GM12891 (cell line): Measurements from ENCODE around the gene MYO18A.

Experiments used
- PAX5 ChIP-seq: IDR thresholded peaks from 2 replicates; pipeline ENCODE4 v1.6.1; 2011; ENCODE audit warnings: low read length, moderate library complexity, mild to moderate bottlenecking; ENCODE audit not compliant: insufficient read depth, severe bottlenecking
- POLR2A ChIP-seq: IDR thresholded peaks from 2 replicates; pipeline ENCODE4 v1.6.1; 2011; ENCODE audit warnings: low read depth, low read length, control low read depth
- POLR2AphosphoS5 ChIP-seq: IDR thresholded peaks from 2 replicates; pipeline ENCODE4 v1.6.1; 2011; ENCODE audit warnings: low read depth, low read length, control low read depth
- POU2F2 ChIP-seq: IDR thresholded peaks from 2 replicates; pipeline ENCODE4 v1.6.1; 2011; ENCODE audit warnings: low read depth, mild to moderate bottlenecking, control low read depth, low read length, moderate library complexity
- SPI1 ChIP-seq: IDR thresholded peaks from 2 replicates; pipeline ENCODE4 v1.6.1; 2011; ENCODE audit warnings: low read depth, low read length, control low read depth
- TAF1 ChIP-seq: IDR thresholded peaks from 2 replicates; pipeline ENCODE4 v1.6.1; 2011; ENCODE audit warnings: low read depth, low read length, control low read depth

GRCh38 chr17:29167393-29168078, 12.7 kb downstream of the MYO18A start:
- TF ChIP-seq POLR2A: no peak
- TF ChIP-seq POLR2AphosphoS5: no peak
- TF ChIP-seq POU2F2: no peak
- no peak for TF ChIP-seq SPI1
- TF ChIP-seq TAF1: no peak
- TF ChIP-seq PAX5: no peak
